Neural crest cell (in vitro differentiated cells): ENCODE data around the gene IRS4. TPM values are rescaled to one million over a fixed set of nuclear protein-coding genes. Genes with fewer than 3 reads are reported as not detected.

Experiments
- DNase-seq: peaks from one replicate; pipeline ENCODE4 v3.0.0; 2021; ENCODE audit warnings: low read depth, mixed read lengths, low spot score
- H3K27ac Mint-ChIP-seq: one replicate; pipeline ENCODE4 v1.8.0; 2021; ENCODE audit warnings: mild to moderate bottlenecking, mixed read lengths; ENCODE audit not compliant: unreplicated experiment
- H3K27me3 Mint-ChIP-seq: 2 replicates; pipeline ENCODE4 v1.8.0; 2021; ENCODE audit warnings: low read depth, mild to moderate bottlenecking, mixed read lengths
- H3K36me3 Mint-ChIP-seq: 2 replicates; pipeline ENCODE4 v1.8.0; 2021; ENCODE audit warnings: low read depth, mild to moderate bottlenecking, mixed read lengths
- H3K4me1 Mint-ChIP-seq: 2 replicates; pipeline ENCODE4 v1.8.0; 2021; ENCODE audit warnings: mixed read lengths
- H3K4me3 Mint-ChIP-seq: one replicate; pipeline ENCODE4 v1.8.0; 2021; ENCODE audit warnings: mild to moderate bottlenecking, mixed read lengths
- H3K9me3 Mint-ChIP-seq: 2 replicates; pipeline ENCODE4 v1.8.0; 2021; ENCODE audit warnings: mixed read lengths
- CTCF ChIP-seq: fragments of 200-600 bp; sonication (generic); conservative IDR thresholded peaks from 2 replicates; pipeline ENCODE4 v1.5.0; 2021; ENCODE audit warnings: antibody characterized with exemption, mild to moderate bottlenecking
- long read RNA-seq: library from polyadenylated mRNA; unstranded; transcript quantifications from one replicate; pipeline ENCODE4 v2.0.0, GENCODE V29; 2020
- total RNA-seq: library from RNA; stranded (reverse); gene quantifications from 2 replicates; pipeline ENCODE4 v1.2.1, GENCODE V29; 2021

Gene IRS4
- total RNA-seq, result 0.36 and 0.51 TPM in 2 replicates
- long read RNA-seq, result 0 reads

GRCh38 chrX:108736509-108737479 is at the start of gene IRS4:
Gene IRS4, minus strand, starts transcription at chrX:108736563.
- Mint-ChIP-seq H3K9me3 (no peaks in the 10 kb centered on the region), H3K27me3 (peaks cover 86% of the 10 kb centered on the region), H3K4me3 (peak within 1 kb of the TSS; percentile 97), H3K27ac (no peak within 1 kb of the TSS), H3K36me3 (peaks cover 2% of the 10 kb centered on the region), H3K4me1 (peaks cover 20% of the 10 kb centered on the region)
- TF ChIP-seq CTCF, result no peak
- DNase-seq, result peak; percentile 41

- Mint-ChIP-seq H3K4me3 (no peak overlapping the region), H3K27ac (no peak overlapping the region)
These were observed 36.2 kb upstream of the IRS4 start for GRCh38 chrX:108772549-108772948.

GRCh38 chrX:108763559-108763958 is 27.2 kb upstream of the IRS4 start:
- no peaks in the 10 kb centered on the region for H3K27me3 Mint-ChIP-seq
- no peak for TF ChIP-seq CTCF
- H3K4me1 Mint-ChIP-seq, result no peaks in the 10 kb centered on the region
- H3K9me3 Mint-ChIP-seq, result peaks cover 8% of the 10 kb centered on the region
- H3K36me3 Mint-ChIP-seq, result no peaks in the 10 kb centered on the region
- no peak for DNase-seq
- H3K27ac Mint-ChIP-seq, result no peak overlapping the region
- H3K4me3 Mint-ChIP-seq, result no peak overlapping the region

More at GRCh38 chrX:108772549-108772948, 36.2 kb upstream of the IRS4 start:
- Mint-ChIP-seq H3K36me3 (no peaks in the 10 kb centered on the region), H3K9me3 (peaks cover 6% of the 10 kb centered on the region), H3K4me1 (no peaks in the 10 kb centered on the region), H3K27me3 (no peaks in the 10 kb centered on the region)
- no peak for TF ChIP-seq CTCF
- DNase-seq, result no peak

- H3K27me3 Mint-ChIP-seq, result peaks cover 72% of the 10 kb centered on the region
- H3K36me3 Mint-ChIP-seq, result no peaks in the 10 kb centered on the region
These were observed 4.0 kb upstream of the IRS4 start for GRCh38 chrX:108740299-108740774.

DNA sequence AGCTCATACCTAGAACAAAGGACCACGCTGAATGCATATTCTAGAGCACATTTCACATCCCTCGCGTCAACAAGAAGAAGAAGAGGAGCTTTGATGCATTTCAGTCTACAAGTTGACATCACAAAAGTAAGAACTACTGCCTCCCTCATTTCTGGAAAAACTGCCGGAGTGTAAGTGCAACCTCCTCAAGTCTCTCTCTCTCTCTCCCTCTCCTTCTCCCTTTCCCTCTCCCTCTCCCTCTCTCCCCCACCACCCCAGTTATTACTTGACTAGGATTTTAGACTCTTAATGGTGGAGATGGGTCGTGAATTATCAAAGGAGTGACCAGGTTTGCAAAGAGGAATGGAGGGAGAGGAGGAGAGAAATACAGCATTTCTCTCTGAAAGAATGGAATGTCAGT is 1.4 kb upstream of the IRS4 start:
- Mint-ChIP-seq H3K9me3 (no peaks in the 10 kb centered on the region), H3K36me3 (peaks cover 2% of the 10 kb centered on the region), H3K4me3 (peak overlapping the region; percentile 97), H3K27ac (no peak overlapping the region), H3K4me1 (peaks cover 15% of the 10 kb centered on the region), H3K27me3 (peaks cover 86% of the 10 kb centered on the region)
- no peak for TF ChIP-seq CTCF
- no peak for DNase-seq

More at GRCh38 chrX:108740299-108740774, 4.0 kb upstream of the IRS4 start:
- H3K4me1 Mint-ChIP-seq, result peaks cover 4% of the 10 kb centered on the region
- H3K27ac Mint-ChIP-seq, result no peak overlapping the region
- H3K9me3 Mint-ChIP-seq, result no peaks in the 10 kb centered on the region
- TF ChIP-seq CTCF, result no peak
- no peak overlapping the region for H3K4me3 Mint-ChIP-seq
- no peak for DNase-seq
